GM18951 (cell line): ENCODE data around the gene GFRA1.

Experiments used
- POLR2A ChIP-seq: IDR thresholded peaks from 4 replicates; pipeline ENCODE4 v1.6.1; 2011; ENCODE audit warnings: mild to moderate bottlenecking; ENCODE audit not compliant: insufficient read length, insufficient read depth; ENCODE audit errors: extremely low read depth
- in situ Hi-C: fragments of 300-500 bp; cut with MboI; formaldehyde crosslinking; loops from one replicate; pipeline ENCODE4 v1.12.0; 2022; ENCODE audit warnings: low sequenced_read_pairs, mixed read lengths, inconsistent platforms; ENCODE audit not compliant: unreplicated experiment

The GFRA1 gene

GRCh38 chr10:116146372-116147140 lies 126.5 kb downstream of the GFRA1 start:
- in situ Hi-C loops: no loop called here
- no peak for TF ChIP-seq POLR2A

- no peak for TF ChIP-seq POLR2A
- in situ Hi-C loops: no loop called here
These were observed 129.3 kb downstream of the GFRA1 start for GRCh38 chr10:116143673-116144222.

GRCh38 chr10:116141855-116142254 lies 131.2 kb downstream of the GFRA1 start:
- TF ChIP-seq POLR2A: no peak
- in situ Hi-C loops: no loop called here

- in situ Hi-C loops: no loop called here
- no peak for TF ChIP-seq POLR2A
These were observed 131.8 kb downstream of the GFRA1 start for GRCh38 chr10:116141246-116141645.

- in situ Hi-C loops: no loop called here
- TF ChIP-seq POLR2A: no peak
These were observed 133.1 kb downstream of the GFRA1 start for GRCh38 chr10:116139886-116140285.

- TF ChIP-seq POLR2A: no peak
- in situ Hi-C loops: no loop called here
These were observed 134.1 kb downstream of the GFRA1 start for GRCh38 chr10:116138897-116139296.

- TF ChIP-seq POLR2A: no peak
- in situ Hi-C loops: no loop called here
These were observed 136.7 kb downstream of the GFRA1 start for GRCh38 chr10:116136261-116136660.

- no peak for TF ChIP-seq POLR2A
- in situ Hi-C loops: no loop called here
These were observed 138.7 kb downstream of the GFRA1 start for GRCh38 chr10:116134322-116134721.

- in situ Hi-C loops: no loop called here
- no peak for TF ChIP-seq POLR2A
These were observed 139.4 kb downstream of the GFRA1 start for GRCh38 chr10:116133634-116134033.

- TF ChIP-seq POLR2A: no peak
- in situ Hi-C loops: no loop called here
These were observed 140.1 kb downstream of the GFRA1 start for GRCh38 chr10:116132780-116133399.

GRCh38 chr10:116130006-116130405 lies 143.0 kb downstream of the GFRA1 start:
- in situ Hi-C loops: no loop called here
- no peak for TF ChIP-seq POLR2A

- no peak for TF ChIP-seq POLR2A
- in situ Hi-C loops: no loop called here
These were observed 145.9 kb downstream of the GFRA1 start for GRCh38 chr10:116126954-116127695.

GRCh38 chr10:116126239-116126638 lies 146.8 kb downstream of the GFRA1 start:
- in situ Hi-C loops: no loop called here
- TF ChIP-seq POLR2A: no peak

GRCh38 chr10:116125180-116125579 lies 147.8 kb downstream of the GFRA1 start:
- in situ Hi-C loops: no loop called here
- TF ChIP-seq POLR2A: no peak

- in situ Hi-C loops: no loop called here
- TF ChIP-seq POLR2A: no peak
These were observed 148.2 kb downstream of the GFRA1 start for GRCh38 chr10:116124777-116125176.
